GM21515 (cell line): ENCODE results near the gene PLEK2.
"Not testable (repeated sequence)": the region's sequence is repeated elsewhere in the genome, so short reads cannot be mapped to it uniquely, and the experiment has no call there.

Experiments
- ATAC-seq: cut with Tn5 transposase; IDR thresholded peaks from one replicate; pipeline ENCODE4 v1.9.1; 2021; ENCODE audit not compliant: unreplicated experiment

The PLEK2 gene

GRCh38 chr14:67411820-67412421, at the start of gene PLEK2:
Gene PLEK2 (minus strand): TSS chr14:67412165. CDS start chr14:67412059, 106 bp downstream.
- no peak for ATAC-seq

- ATAC-seq, result no peak
Observed at GRCh38 chr14:67461341-67461985, 49.5 kb upstream of the PLEK2 start.

- ATAC-seq, result no peak
Observed at GRCh38 chr14:67459336-67459735, 47.4 kb upstream of the PLEK2 start.

GRCh38 chr14:67457782-67458181, 45.8 kb upstream of the PLEK2 start:
- no peak for ATAC-seq

GRCh38 chr14:67456732-67457131, 44.8 kb upstream of the PLEK2 start:
- no peak for ATAC-seq

GRCh38 chr14:67453575-67454300, 41.8 kb upstream of the PLEK2 start:
- ATAC-seq, result no peak

- not testable (repeated sequence) for ATAC-seq
Observed at GRCh38 chr14:67451667-67452066, 39.7 kb upstream of the PLEK2 start.

GRCh38 chr14:67449096-67449495, 37.1 kb upstream of the PLEK2 start:
- ATAC-seq, result no peak

- ATAC-seq, result no peak
Observed at GRCh38 chr14:67447033-67447381, 35.0 kb upstream of the PLEK2 start.

GRCh38 chr14:67446371-67447032, 34.5 kb upstream of the PLEK2 start:
- ATAC-seq, result no peak

- no peak for ATAC-seq
Observed at GRCh38 chr14:67444395-67444794, 32.4 kb upstream of the PLEK2 start.

GRCh38 chr14:67442139-67442906, 30.4 kb upstream of the PLEK2 start:
- no peak for ATAC-seq

- no peak for ATAC-seq
Observed at GRCh38 chr14:67441672-67442071, 29.7 kb upstream of the PLEK2 start.

- ATAC-seq, result no peak
Observed at GRCh38 chr14:67441256-67441655, 29.3 kb upstream of the PLEK2 start.

GRCh38 chr14:67440513-67440912, 28.5 kb upstream of the PLEK2 start:
- ATAC-seq, result no peak

GRCh38 chr14:67438969-67439368, 27.0 kb upstream of the PLEK2 start:
- no peak for ATAC-seq

- ATAC-seq, result no peak
Observed at GRCh38 chr14:67436006-67436866, 24.3 kb upstream of the PLEK2 start.

GRCh38 chr14:67435603-67436002, 23.6 kb upstream of the PLEK2 start:
- ATAC-seq, result no peak

GRCh38 chr14:67432050-67432564, 20.1 kb upstream of the PLEK2 start:
- ATAC-seq, result no peak
